ENCODE measurements around the gene SNX25. TPM values are rescaled to one million over a fixed set of nuclear protein-coding genes. Genes with fewer than 3 reads are reported as not detected.
"Not testable (repeated sequence)": the region's sequence is repeated elsewhere in the genome, so short reads cannot be mapped to it uniquely, and the experiment has no call there.

The SNX25 gene
- total RNA-seq, 3 donors from 2014 or later (not counting 1 experiment from before 2014, with no cell fraction given) = 15.5 to 18.0 (median 16.6) TPM

GRCh38 chr4:185238215-185238681 lies 28.9 kb downstream of the SNX25 start:
- H3K36me3 Mint-ChIP-seq = no peaks in the 10 kb centered on the region
- H3K4me1 Mint-ChIP-seq = peaks cover 0 to 13% of the 10 kb centered on the region in 2 donors
- WGBS (ENCODE audit: insufficient coverage) = 87% methylated on average over 4 of the region's 5 CpGs
- TF ChIP-seq CTCF (IDR thresholded peaks at IDR 0.05) = no peak
- Histone ChIP-seq H3K27ac (ENCODE audit: low read length) (no peak overlapping the region), H3K4me1 (ENCODE audit: control insufficient read depth, insufficient read depth, low read length) (no peaks in the 10 kb centered on the region), H3K9me3 (ENCODE audit: control insufficient read depth, insufficient read depth, low read length) (no peaks in the 10 kb centered on the region), H3K36me3 (ENCODE audit: control insufficient read depth, insufficient read depth, low read length) (no peaks in the 10 kb centered on the region), H3K27me3 (ENCODE audit: control insufficient read depth, insufficient read depth, low read length) (no peaks in the 10 kb centered on the region), H3K4me3 (ENCODE audit: low read length) (no peak overlapping the region)
- H3K4me3 Mint-ChIP-seq = no peak overlapping the region
- no peaks in the 10 kb centered on the region for H3K27me3 Mint-ChIP-seq (ENCODE audit: low read depth in 2 of 2)
- H3K9me3 Mint-ChIP-seq = no peaks in the 10 kb centered on the region
- H3K27ac Mint-ChIP-seq = no peak overlapping the region
- intact Hi-C loops (cut with micrococcal nuclease) = no loop called here
- ATAC-seq = no peak
- DNase-seq = no peak

GRCh38 chr4:185238750-185239149 lies 29.4 kb downstream of the SNX25 start:
- no peak for TF ChIP-seq CTCF (IDR thresholded peaks at IDR 0.05)
- Histone ChIP-seq H3K27me3 (ENCODE audit: control insufficient read depth, insufficient read depth, low read length) (no peaks in the 10 kb centered on the region), H3K9me3 (ENCODE audit: control insufficient read depth, insufficient read depth, low read length) (no peaks in the 10 kb centered on the region), H3K27ac (ENCODE audit: low read length) (no peak overlapping the region), H3K4me1 (ENCODE audit: control insufficient read depth, insufficient read depth, low read length) (no peaks in the 10 kb centered on the region), H3K36me3 (ENCODE audit: control insufficient read depth, insufficient read depth, low read length) (no peaks in the 10 kb centered on the region), H3K4me3 (ENCODE audit: low read length) (no peak overlapping the region)
- Mint-ChIP-seq H3K4me1 (peaks cover 0 to 13% of the 10 kb centered on the region in 2 donors), H3K27me3 (ENCODE audit: low read depth in 2 of 2) (no peaks in the 10 kb centered on the region), H3K9me3 (no peaks in the 10 kb centered on the region), H3K27ac (no peak overlapping the region), H3K36me3 (no peaks in the 10 kb centered on the region), H3K4me3 (no peak overlapping the region)
- WGBS (ENCODE audit: insufficient coverage) = 100% methylated on average over 4 of the region's 4 CpGs
- no peak for DNase-seq
- no peak for ATAC-seq
- intact Hi-C loops (cut with micrococcal nuclease) = no loop called here

GRCh38 chr4:185240486-185240885 lies 31.1 kb downstream of the SNX25 start:
- H3K4me3 ChIP-seq (ENCODE audit: low read length); DNase-seq; H3K27ac ChIP-seq (ENCODE audit: low read length); H3K27me3 ChIP-seq (ENCODE audit: control insufficient read depth, insufficient read depth, low read length); H3K9me3 Mint-ChIP-seq; H3K27ac Mint-ChIP-seq; H3K4me1 ChIP-seq (ENCODE audit: control insufficient read depth, insufficient read depth, low read length); intact Hi-C loops (cut with micrococcal nuclease); H3K36me3 ChIP-seq (ENCODE audit: control insufficient read depth, insufficient read depth, low read length); H3K4me3 Mint-ChIP-seq; H3K36me3 Mint-ChIP-seq; H3K27me3 Mint-ChIP-seq (ENCODE audit: low read depth in 2 of 2); ATAC-seq; H3K9me3 ChIP-seq (ENCODE audit: control insufficient read depth, insufficient read depth, low read length): not testable (repeated sequence)
- H3K4me1 Mint-ChIP-seq = peaks cover 0 to 13% of the 10 kb centered on the region in 2 donors
- 100% methylated on average over 1 of the region's 32 CpGs for WGBS (ENCODE audit: insufficient coverage)

GRCh38 chr4:185242749-185243533 lies 33.5 kb downstream of the SNX25 start:
- 94% methylated on average over 6 of the region's 6 CpGs for WGBS (ENCODE audit: insufficient coverage)
- Mint-ChIP-seq H3K36me3 (no peaks in the 10 kb centered on the region), H3K4me1 (peaks cover 0 to 13% of the 10 kb centered on the region in 2 donors), H3K27ac (no peak overlapping the region), H3K4me3 (no peak overlapping the region), H3K27me3 (ENCODE audit: low read depth in 2 of 2) (no peaks in the 10 kb centered on the region), H3K9me3 (no peaks in the 10 kb centered on the region)
- H3K4me1 ChIP-seq (ENCODE audit: control insufficient read depth, insufficient read depth, low read length) = no peaks in the 10 kb centered on the region
- intact Hi-C loops (cut with micrococcal nuclease) = no loop called here
- no peak for DNase-seq
- no peak for TF ChIP-seq CTCF (IDR thresholded peaks at IDR 0.05)
- H3K27ac ChIP-seq (ENCODE audit: low read length) = no peak overlapping the region
- no peaks in the 10 kb centered on the region for H3K27me3 ChIP-seq (ENCODE audit: control insufficient read depth, insufficient read depth, low read length)
- ATAC-seq = no peak
- no peaks in the 10 kb centered on the region for H3K9me3 ChIP-seq (ENCODE audit: control insufficient read depth, insufficient read depth, low read length)
- no peaks in the 10 kb centered on the region for H3K36me3 ChIP-seq (ENCODE audit: control insufficient read depth, insufficient read depth, low read length)
- H3K4me3 ChIP-seq (ENCODE audit: low read length) = no peak overlapping the region

Measured in natural killer cell (primary cell).